GM21367 (cell line): Measurements from ENCODE around the gene LCN2.

Experiments
- ATAC-seq: cut with Tn5 transposase; IDR thresholded peaks from one replicate; pipeline ENCODE4 v1.9.1; 2021; ENCODE audit not compliant: unreplicated experiment

The LCN2 gene

GRCh38 chr9:128114326-128115186, 34.7 kb upstream of the LCN2 start:
- ATAC-seq: no peak

- no peak for ATAC-seq
Measured at GRCh38 chr9:128115187-128116103, 33.8 kb upstream of the LCN2 start.

GRCh38 chr9:128116104-128117083, 32.9 kb upstream of the LCN2 start:
- no peak for ATAC-seq

- no peak for ATAC-seq
Measured at GRCh38 chr9:128117613-128118471, 31.4 kb upstream of the LCN2 start.

GRCh38 chr9:128118472-128118857, 30.8 kb upstream of the LCN2 start:
- no peak for ATAC-seq

- ATAC-seq: no peak
Measured at GRCh38 chr9:128118971-128119665, 30.1 kb upstream of the LCN2 start.

GRCh38 chr9:128120061-128120740, 29.1 kb upstream of the LCN2 start:
- no peak for ATAC-seq

GRCh38 chr9:128120741-128121465, 28.4 kb upstream of the LCN2 start:
- ATAC-seq: no peak

GRCh38 chr9:128121466-128121810, 27.8 kb upstream of the LCN2 start:
- ATAC-seq: no peak

- no peak for ATAC-seq
Measured at GRCh38 chr9:128121924-128122808, 27.1 kb upstream of the LCN2 start.

GRCh38 chr9:128122809-128123175, 26.5 kb upstream of the LCN2 start:
- ATAC-seq: no peak

GRCh38 chr9:128123451-128124080, 25.7 kb upstream of the LCN2 start:
- no peak for ATAC-seq

GRCh38 chr9:128124451-128124850, 24.8 kb upstream of the LCN2 start:
- ATAC-seq: no peak

- no peak for ATAC-seq
Measured at GRCh38 chr9:128124873-128125579, 24.2 kb upstream of the LCN2 start.

GRCh38 chr9:128125580-128126354, 23.5 kb upstream of the LCN2 start:
- no peak for ATAC-seq
